A549 (cell line): ENCODE measurements around the gene ARL14. TPM values are rescaled to one million over a fixed set of nuclear protein-coding genes. Genes with fewer than 3 reads are reported as not detected.

Source experiments
- ATAC-seq, 2 experiments: fragments of 200-7000 bp in 1 of 2; fragments of >200 bp in 1 of 2; cut with Nextera tagmentation in 1 of 2; cut with Tn5 transposase in 1 of 2; 3 replicates each; pipeline versions ENCODE4 v1.8.0 to v1.9.1; 2018 to 2020; ENCODE audit warnings: mild to moderate bottlenecking in 1 of 2, moderate library complexity in 1 of 2
- CTCF ChIA-PET: fragments of 300-600 bp; sonication (Branson Sonifier 250); formaldehyde crosslinking; extraction: SDS; loops from one replicate; lab custom pipeline; 2021; ENCODE audit warnings: antibody characterized with exemption, inconsistent platforms; lab: Yijun Ruan, JAX
- POLR2A ChIA-PET: fragments of 350-600 bp; formaldehyde crosslinking; extraction: SDS; loops from one replicate; lab custom pipeline; 2021; ENCODE audit warnings: antibody characterized with exemption, inconsistent platforms; lab: Yijun Ruan, JAX
- DNase-seq, 2 experiments: peaks; one replicate each; pipeline versions ENCODE4 v3.0.0 to v3.0.0-alpha.2; 2011 to 2016; ENCODE audit warnings: low read depth in 1 of 2, low spot score in 1 of 2
- FAIRE-seq: peaks from 2 replicates; lab custom pipeline; 2011; peaks lifted over from hg19 to GRCh38; lab: Jason Lieb, UNC
- H3K27ac ChIP-seq, 2 experiments: fragments of >200 bp; sonication (Bioruptor Twin); formaldehyde crosslinking; 3 replicates each; pipeline ENCODE4 v1.5.1; 2016 to 2017
- H3K4me1 ChIP-seq: fragments of >200 bp; sonication (Bioruptor Twin); formaldehyde crosslinking; 3 replicates; pipeline ENCODE4 v1.6.1; 2016
- H3K4me2 ChIP-seq: fragments of >200 bp; sonication (Bioruptor Twin); formaldehyde crosslinking; 3 replicates; pipeline ENCODE4 v1.6.1; 2016
- H3K4me3 ChIP-seq: fragments of >200 bp; sonication (Bioruptor Twin); formaldehyde crosslinking; 3 replicates; pipeline ENCODE4 v1.5.1; 2016
- H3K9me3 ChIP-seq: fragments of >200 bp; sonication (Bioruptor Twin); formaldehyde crosslinking; 3 replicates; pipeline ENCODE4 v1.6.1; 2016
- CBX8 ChIP-seq: fragments of 200-600 bp; sonication (generic); IDR thresholded peaks from 2 replicates; pipeline ENCODE4 v1.6.1; 2016
- CEBPB ChIP-seq, 2 experiments: fragments of >200 bp in 1 of 2; sonication (Bioruptor Twin) in 1 of 2; formaldehyde crosslinking in 1 of 2; IDR thresholded peaks; 2 replicates each; pipeline ENCODE4 v1.6.1; 2012 to 2016
- CHD4 ChIP-seq: fragments of 200-600 bp; sonication (generic); IDR thresholded peaks from 2 replicates; pipeline ENCODE4 v1.6.1; 2016; ENCODE audit warnings: antibody characterized with exemption, mild to moderate bottlenecking, borderline replicate concordance
- EP300 ChIP-seq, 2 experiments: fragments of >200 bp; sonication (Bioruptor Twin); formaldehyde crosslinking; IDR thresholded peaks; 2 replicates in 1 of 2; 3 replicates in 1 of 2; pipeline ENCODE4 v1.6.1; 2016 to 2017
- FOSL2 ChIP-seq, 2 experiments: fragments of 450-650 bp in 1 of 2; fragments of >200 bp in 1 of 2; sonication (Bioruptor Twin) in 1 of 2; formaldehyde crosslinking; IDR thresholded peaks; 2 replicates each; pipeline versions ENCODE4 v1.5.0 to v1.6.1; 2016 to 2020; ENCODE audit warnings: mild to moderate bottlenecking in 1 of 2, moderate library complexity in 1 of 2
- HOXA7 ChIP-seq: fragments of 250-450 bp; sonication (Bioruptor Pico); IDR thresholded peaks from 2 replicates; pipeline ENCODE4 v1.5.0; 2020; ENCODE audit warnings: mild to moderate bottlenecking, moderate library complexity
- RAD21 ChIP-seq, 2 experiments: fragments of >200 bp in 1 of 2; sonication (Bioruptor Twin) in 1 of 2; formaldehyde crosslinking in 1 of 2; IDR thresholded peaks in 1 of 2; conservative IDR thresholded peaks in 1 of 2; 2 replicates in 1 of 2; 3 replicates in 1 of 2; pipeline ENCODE4 v1.6.1; 2012 to 2018; ENCODE audit warnings: inconsistent platforms in 1 of 2
- SMC3 ChIP-seq: fragments of >200 bp; sonication (Bioruptor Twin); formaldehyde crosslinking; IDR thresholded peaks from 3 replicates; pipeline ENCODE4 v1.6.1; 2018; ENCODE audit warnings: inconsistent platforms
- SREBF2 ChIP-seq: fragments of 450-650 bp; IDR thresholded peaks from 2 replicates; pipeline ENCODE4 v1.6.1; 2014; ENCODE audit warnings: mild to moderate bottlenecking, moderate library complexity
- TP53 ChIP-seq: fragments of 250-450 bp; sonication (Bioruptor Pico); IDR thresholded peaks from 2 replicates; pipeline ENCODE4 v1.5.0; 2021; ENCODE audit warnings: mild to moderate bottlenecking, moderate library complexity
- ZNF302 ChIP-seq: fragments of 250-450 bp; sonication (Bioruptor Pico); IDR thresholded peaks from 2 replicates; pipeline ENCODE4 v1.9.0; 2021; ENCODE audit warnings: inconsistent platforms, mild to moderate bottlenecking, moderate library complexity
- WGBS: methylation state at CpG from one replicate; pipeline ENCODE4 v1.1.6; 2017; ENCODE audit errors: missing lambda C conversion rate; 5-methylcytosine and 5-hydroxymethylcytosine counted together
- polyA plus RNA-seq, 4 experiments: library from polyadenylated mRNA; depleted of rRNA in 3 of 4; stranded (reverse); fragments of >200 nt; fragmentation: RNase III in 1 of 4; extraction: RNeasy Plus Mini Kit Qiagen cat#74134 plus additional on column Dnase treatment in 1 of 4; gene quantifications; 2 replicates in 3 of 4; 3 replicates in 1 of 4; pipeline ENCODE4 v1.2.3, GENCODE V29; 2011 to 2017
- TF ChIP-seq, protein P1 (sequence below): fragments of >200 bp; sonication (Bioruptor Twin); formaldehyde crosslinking; IDR thresholded peaks from 3 replicates; pipeline ENCODE4 v1.5.1; 2016
- TF ChIP-seq, protein P2 (sequence below): fragments of 250-450 bp; sonication (Bioruptor Pico); IDR thresholded peaks from 2 replicates; pipeline ENCODE4 v1.5.0; 2020; ENCODE audit warnings: low read depth, mild to moderate bottlenecking, moderate library complexity
- TF ChIP-seq, protein P3 (sequence below): fragments of 200-600 bp; sonication (generic); IDR thresholded peaks from 2 replicates; pipeline ENCODE4 v1.6.1; 2016; ENCODE audit warnings: antibody characterized with exemption, mild to moderate bottlenecking, moderate library complexity

ARL14 gene
- polyA plus RNA-seq, 2 of the 4 experiments (the other 2 are of a cell fraction): 0.14 to 0.44 TPM

GRCh38 chr3:160702290-160702689, 25.3 kb downstream of the ARL14 start:
- POLR2A ChIA-PET: no interaction called here
- no peak for ATAC-seq
- no peak for DNase-seq
- FAIRE-seq: no peak
- Histone ChIP-seq H3K4me3 (no peak overlapping the region), H3K9me3 (no peaks in the 10 kb centered on the region), H3K4me2 (no peak overlapping the region), H3K27ac (no peak overlapping the region), H3K4me1 (peaks cover 10% of the 10 kb centered on the region; the same call in 2 of the 3 replicates)
- WGBS: 48% methylated on average over 1 of the region's 1 CpG
- no peak for TF ChIP-seq CHD4
- TF ChIP-seq, all 56 proteins: peak for 0
- CTCF ChIA-PET: no interaction called here

DNA sequence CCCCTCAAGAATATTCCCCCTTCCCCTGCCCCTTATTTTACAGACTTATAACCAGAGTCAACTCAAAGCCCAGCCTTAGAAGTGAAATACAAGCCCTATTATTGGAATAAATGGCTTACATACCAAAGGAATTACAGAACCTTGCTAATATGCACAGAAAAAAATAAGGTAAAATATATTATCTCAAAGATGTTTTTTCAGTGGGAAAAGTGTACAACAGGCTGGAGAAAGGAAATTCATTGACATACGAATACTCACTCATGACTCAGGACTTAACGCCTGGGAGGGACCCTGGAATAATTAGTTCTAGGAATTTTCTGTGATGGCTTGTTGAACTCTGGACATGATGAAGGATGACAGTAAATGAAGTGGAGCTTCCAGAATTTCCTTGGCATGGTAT, 27.0 kb downstream of the ARL14 start:
- CTCF ChIA-PET: no interaction called here
- ATAC-seq: no peak
- WGBS: 46% methylated on average over 2 of the region's 2 CpGs

GRCh38 chr3:160707187-160707794, 30.3 kb downstream of the ARL14 start:
- DNase-seq (peak; percentile 23 to 60), FAIRE-seq (peak; percentile 23), ATAC-seq (peak; percentile 65 to 93; a peak in 4 of 6 replicates)
- TF ChIP-seq, protein P1, sequence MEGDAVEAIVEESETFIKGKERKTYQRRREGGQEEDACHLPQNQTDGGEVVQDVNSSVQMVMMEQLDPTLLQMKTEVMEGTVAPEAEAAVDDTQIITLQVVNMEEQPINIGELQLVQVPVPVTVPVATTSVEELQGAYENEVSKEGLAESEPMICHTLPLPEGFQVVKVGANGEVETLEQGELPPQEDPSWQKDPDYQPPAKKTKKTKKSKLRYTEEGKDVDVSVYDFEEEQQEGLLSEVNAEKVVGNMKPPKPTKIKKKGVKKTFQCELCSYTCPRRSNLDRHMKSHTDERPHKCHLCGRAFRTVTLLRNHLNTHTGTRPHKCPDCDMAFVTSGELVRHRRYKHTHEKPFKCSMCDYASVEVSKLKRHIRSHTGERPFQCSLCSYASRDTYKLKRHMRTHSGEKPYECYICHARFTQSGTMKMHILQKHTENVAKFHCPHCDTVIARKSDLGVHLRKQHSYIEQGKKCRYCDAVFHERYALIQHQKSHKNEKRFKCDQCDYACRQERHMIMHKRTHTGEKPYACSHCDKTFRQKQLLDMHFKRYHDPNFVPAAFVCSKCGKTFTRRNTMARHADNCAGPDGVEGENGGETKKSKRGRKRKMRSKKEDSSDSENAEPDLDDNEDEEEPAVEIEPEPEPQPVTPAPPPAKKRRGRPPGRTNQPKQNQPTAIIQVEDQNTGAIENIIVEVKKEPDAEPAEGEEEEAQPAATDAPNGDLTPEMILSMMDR: peak; percentile 61
- peak; percentile 66 for TF ChIP-seq SMC3
- TF ChIP-seq RAD21 (conservative IDR thresholded peaks at IDR 0.05 in 1 of 2, IDR thresholded peaks at IDR 0.05 in 1 of 2): peak; percentile 74 to 77
- TF ChIP-seq CBX8: no peak
- TF ChIP-seq, protein P2, sequence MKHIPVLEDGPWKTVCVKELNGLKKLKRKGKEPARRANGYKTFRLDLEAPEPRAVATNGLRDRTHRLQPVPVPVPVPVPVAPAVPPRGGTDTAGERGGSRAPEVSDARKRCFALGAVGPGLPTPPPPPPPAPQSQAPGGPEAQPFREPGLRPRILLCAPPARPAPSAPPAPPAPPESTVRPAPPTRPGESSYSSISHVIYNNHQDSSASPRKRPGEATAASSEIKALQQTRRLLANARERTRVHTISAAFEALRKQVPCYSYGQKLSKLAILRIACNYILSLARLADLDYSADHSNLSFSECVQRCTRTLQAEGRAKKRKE (CRISPR knock-in tag): no peak
- TF ChIP-seq HOXA7 (CRISPR knock-in tag): no peak
- TF ChIP-seq ZNF302: no peak
- no peak overlapping the region for H3K4me2 ChIP-seq
- no peaks in the 10 kb centered on the region for H3K9me3 ChIP-seq
- CTCF ChIA-PET: interaction anchor here (0.9 to 2.9 kb wide), 5 partner anchors 22 to 240 kb away, joined by 3 to 20 read pairs (median 3); no protein-coding TSS in a partner anchor
- no peaks in the 10 kb centered on the region for H3K4me1 ChIP-seq
- POLR2A ChIA-PET: no interaction called here
- WGBS: 7% methylated on average over 4 of the region's 4 CpGs
- no peak overlapping the region for H3K27ac ChIP-seq
- H3K4me3 ChIP-seq: no peak overlapping the region

More for the DNA sequence above, 27.0 kb downstream of the ARL14 start:
- Histone ChIP-seq H3K4me3 (no peak overlapping the region), H3K4me1 (no peaks in the 10 kb centered on the region), H3K27ac (no peak overlapping the region), H3K9me3 (no peaks in the 10 kb centered on the region)
- no peak for FAIRE-seq
- POLR2A ChIA-PET: no interaction called here
- no peak for TF ChIP-seq EP300 (IDR thresholded peaks at IDR 0.05)
- TF ChIP-seq FOSL2 (IDR thresholded peaks at IDR 0.05): no peak
- TF ChIP-seq FOSL2 (CRISPR knock-in tag; IDR thresholded peaks at IDR 0.05): no peak
- no peak for TF ChIP-seq CEBPB (IDR thresholded peaks at IDR 0.05)
- TF ChIP-seq SREBF2: no peak
- TF ChIP-seq, protein P3, sequence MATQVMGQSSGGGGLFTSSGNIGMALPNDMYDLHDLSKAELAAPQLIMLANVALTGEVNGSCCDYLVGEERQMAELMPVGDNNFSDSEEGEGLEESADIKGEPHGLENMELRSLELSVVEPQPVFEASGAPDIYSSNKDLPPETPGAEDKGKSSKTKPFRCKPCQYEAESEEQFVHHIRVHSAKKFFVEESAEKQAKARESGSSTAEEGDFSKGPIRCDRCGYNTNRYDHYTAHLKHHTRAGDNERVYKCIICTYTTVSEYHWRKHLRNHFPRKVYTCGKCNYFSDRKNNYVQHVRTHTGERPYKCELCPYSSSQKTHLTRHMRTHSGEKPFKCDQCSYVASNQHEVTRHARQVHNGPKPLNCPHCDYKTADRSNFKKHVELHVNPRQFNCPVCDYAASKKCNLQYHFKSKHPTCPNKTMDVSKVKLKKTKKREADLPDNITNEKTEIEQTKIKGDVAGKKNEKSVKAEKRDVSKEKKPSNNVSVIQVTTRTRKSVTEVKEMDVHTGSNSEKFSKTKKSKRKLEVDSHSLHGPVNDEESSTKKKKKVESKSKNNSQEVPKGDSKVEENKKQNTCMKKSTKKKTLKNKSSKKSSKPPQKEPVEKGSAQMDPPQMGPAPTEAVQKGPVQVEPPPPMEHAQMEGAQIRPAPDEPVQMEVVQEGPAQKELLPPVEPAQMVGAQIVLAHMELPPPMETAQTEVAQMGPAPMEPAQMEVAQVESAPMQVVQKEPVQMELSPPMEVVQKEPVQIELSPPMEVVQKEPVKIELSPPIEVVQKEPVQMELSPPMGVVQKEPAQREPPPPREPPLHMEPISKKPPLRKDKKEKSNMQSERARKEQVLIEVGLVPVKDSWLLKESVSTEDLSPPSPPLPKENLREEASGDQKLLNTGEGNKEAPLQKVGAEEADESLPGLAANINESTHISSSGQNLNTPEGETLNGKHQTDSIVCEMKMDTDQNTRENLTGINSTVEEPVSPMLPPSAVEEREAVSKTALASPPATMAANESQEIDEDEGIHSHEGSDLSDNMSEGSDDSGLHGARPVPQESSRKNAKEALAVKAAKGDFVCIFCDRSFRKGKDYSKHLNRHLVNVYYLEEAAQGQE: no peak
- TF ChIP-seq TP53 (CRISPR knock-in tag): no peak
- TF ChIP-seq, all 56 proteins: peak for 0
- DNase-seq: no peak
- H3K4me2 ChIP-seq: no peak overlapping the region
